NB4 (cell line): ENCODE data around the gene FOXP1.

Experiments used
- CTCF ChIP-seq: IDR thresholded peaks from one replicate; pipeline ENCODE4 v1.5.1; 2012; ENCODE audit warnings: low read depth, low read length
- POLR2A ChIP-seq: IDR thresholded peaks from 2 replicates; pipeline ENCODE4 v1.6.1; 2011; ENCODE audit warnings: mild to moderate bottlenecking; ENCODE audit not compliant: insufficient read length; ENCODE audit errors: extremely low read depth

GRCh38 chr3:70973558-70973957 is 610.0 kb downstream of the FOXP1 start:
- no peak for TF ChIP-seq POLR2A
- no peak for TF ChIP-seq CTCF
